Effector CD4-positive, alpha-beta T cell (primary cell): ENCODE data around the gene L1CAM.

Source experiments
- DNase-seq: peaks from one replicate; pipeline ENCODE4 v3.0.0-alpha.2; 2020

Gene L1CAM

DNA sequence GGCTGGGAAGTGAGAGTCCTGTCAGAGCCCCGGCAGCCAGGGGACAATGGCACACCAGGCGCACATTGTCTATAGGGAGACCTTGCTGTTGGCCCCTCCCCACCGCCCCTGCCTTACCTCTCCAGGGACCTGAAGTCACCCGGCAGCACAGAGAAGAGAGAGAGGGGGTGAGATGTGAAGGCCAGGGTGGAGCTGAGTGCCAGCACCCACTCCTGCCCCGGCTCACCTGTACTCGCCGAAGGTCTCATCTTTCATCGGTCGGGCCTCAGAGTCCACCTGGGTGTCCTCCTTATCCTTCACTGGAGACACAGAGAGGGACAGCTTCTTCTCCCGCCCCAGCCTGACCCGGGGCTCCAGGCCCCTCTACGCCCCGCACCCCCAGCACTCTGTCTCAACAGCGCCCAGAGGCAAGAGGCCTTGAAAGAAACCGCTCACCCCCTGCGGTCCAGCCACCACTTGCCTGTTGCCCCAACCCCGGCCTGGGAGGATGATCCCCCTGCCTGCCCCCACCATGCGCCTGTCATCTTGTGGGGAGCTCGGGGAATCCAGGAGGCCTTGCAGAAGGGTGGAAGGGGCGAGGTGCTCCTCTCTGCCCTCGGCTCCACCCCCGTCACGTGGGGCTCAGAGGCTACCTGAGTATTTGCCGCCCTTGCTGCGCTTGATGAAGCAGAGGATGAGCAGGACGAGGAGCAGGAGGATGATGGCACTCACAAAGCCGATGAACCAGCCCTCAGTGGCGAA lies 22.6 kb downstream of the L1CAM start:
- DNase-seq = no peak

DNA sequence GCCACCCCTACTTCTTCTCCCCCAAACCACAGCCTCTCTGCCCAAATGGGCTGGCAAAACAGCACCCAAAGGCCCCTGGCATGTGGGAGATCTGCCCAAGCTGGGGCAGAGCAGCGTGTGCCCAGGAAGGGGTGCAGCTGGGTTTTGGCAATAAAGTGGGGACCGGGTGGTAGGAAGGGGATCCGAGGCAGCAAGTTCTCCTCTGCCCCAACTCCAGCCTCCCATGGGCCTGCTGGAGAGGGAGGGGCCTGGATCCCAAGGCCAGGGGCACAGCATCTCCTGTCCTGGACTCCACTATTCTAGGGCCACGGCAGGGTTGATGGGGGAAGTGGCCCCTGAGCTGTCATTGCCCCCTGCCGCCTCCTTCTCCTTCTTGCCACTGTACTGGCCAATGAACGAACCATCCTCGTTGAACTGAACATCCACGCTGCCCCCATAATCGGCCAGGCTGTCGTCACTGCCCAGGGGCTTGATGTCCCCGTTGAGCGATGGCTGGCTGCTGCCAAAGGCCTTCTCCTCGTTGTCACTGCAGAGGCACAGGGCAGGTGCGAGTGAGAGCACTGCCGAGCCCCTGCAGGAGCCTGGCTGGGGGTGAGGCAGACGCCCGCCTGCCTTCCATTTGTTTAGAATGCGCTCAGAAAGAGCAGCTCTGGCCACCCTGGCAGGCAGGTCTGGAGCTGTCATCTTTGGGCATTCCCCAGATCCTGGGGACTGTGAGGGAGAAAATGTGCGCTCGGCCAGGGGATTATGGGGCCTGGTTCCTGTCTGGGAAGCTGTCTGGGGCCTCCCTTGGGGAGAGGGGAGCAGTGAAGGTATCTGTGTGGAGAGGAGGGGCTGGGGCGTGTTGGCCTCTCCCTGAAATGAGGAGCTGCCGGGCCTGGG lies 23.4 kb downstream of the L1CAM start:
- no peak for DNase-seq

DNA sequence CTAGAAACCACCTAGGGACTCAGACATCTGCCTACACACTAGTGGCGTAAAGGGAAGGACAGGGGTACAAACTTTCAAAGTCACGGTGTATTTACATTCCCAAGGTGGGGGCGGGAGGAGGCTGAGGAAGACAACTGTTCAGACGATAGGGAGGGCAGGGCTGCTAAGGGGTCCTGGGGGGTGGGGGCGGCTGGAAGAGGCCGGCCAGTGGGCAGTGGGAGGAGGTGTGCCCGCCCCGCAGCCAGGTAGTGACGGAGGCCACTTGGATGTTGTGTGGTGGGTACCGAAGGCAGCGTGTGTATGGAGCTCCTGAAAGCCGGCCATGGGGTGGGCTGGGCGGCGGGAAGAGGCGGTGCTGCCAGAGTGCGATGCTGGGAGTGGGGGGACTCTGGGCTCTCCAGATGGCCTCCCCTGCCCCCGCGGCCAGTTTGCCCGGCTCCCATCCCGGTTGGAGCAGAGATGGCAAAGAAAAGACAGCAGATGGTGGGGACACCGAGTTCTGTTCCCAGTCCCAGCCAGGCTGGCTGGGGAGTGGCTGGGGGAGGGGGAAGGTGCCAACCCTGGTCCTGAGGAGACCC lies 24.2 kb downstream of the L1CAM start:
- DNase-seq = no peak

DNA sequence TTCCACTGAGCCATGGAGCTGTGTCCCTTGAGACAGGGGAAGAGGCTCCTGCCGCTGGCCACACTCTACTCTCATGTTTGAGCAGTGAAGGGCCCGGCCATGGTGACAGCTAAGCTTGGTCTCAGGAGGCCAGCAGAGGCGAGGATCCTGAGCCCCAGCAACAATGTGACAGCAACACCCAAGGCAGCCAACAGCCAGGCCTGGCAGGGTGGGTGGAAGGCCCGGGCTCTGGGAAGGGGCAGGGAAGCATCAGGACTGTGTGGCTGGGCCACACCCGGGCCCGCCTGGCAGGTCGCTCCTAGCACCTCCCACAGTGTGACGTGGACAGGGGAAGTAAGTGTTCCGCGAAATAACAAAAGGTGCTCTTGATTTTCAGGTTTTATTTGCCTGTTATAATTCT lies 24.8 kb downstream of the L1CAM start:
- DNase-seq = no peak

DNA sequence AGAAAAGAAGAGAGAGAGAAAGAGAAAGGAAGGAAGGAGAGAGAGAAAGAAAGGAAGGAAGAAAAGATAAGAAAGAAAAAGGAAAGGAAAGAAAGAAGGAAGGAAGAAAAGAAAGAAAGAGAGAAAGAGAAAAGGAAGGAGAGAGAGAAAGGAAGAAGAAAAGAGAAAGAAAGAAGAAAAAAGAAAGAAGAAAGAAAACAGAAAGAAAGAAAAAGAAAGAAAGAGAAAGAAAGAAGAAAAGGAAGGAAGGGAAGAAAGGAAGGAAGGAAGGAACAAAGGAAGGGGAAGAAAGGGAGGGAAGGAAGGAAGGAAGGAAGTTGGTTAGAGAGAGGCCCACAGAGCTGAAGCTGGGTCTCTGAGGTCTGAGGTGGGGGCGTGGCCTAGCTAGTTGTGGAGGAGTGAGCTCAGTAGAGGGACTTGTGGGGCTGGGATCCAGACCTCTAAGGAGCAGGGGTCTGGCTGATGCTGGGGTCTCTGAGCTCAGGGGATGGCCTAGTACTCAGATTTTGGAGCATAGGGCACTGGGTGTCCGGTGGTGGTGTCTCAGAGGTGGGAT lies 28.5 kb downstream of the L1CAM start:
- no peak for DNase-seq

DNA sequence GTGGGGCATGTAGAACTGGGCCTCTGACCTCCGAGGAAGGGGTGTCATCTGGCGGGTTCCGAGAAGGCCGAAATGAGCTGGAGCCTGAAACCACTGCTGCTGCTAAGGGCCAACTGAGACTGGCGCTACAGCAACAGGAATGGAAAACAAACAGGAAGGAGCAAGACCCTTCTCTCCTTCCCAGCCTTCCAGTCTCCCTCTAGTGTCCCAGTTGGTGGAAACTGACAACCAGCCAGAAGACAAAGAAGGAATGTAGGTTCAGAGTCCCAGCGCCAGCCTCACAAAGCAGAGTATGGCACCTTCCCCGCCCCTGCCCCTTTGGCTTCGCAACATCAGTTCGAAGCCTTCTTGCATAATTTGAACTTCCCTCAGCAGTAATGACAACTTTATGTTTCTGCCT lies 31.3 kb downstream of the L1CAM start:
- no peak for DNase-seq

DNA sequence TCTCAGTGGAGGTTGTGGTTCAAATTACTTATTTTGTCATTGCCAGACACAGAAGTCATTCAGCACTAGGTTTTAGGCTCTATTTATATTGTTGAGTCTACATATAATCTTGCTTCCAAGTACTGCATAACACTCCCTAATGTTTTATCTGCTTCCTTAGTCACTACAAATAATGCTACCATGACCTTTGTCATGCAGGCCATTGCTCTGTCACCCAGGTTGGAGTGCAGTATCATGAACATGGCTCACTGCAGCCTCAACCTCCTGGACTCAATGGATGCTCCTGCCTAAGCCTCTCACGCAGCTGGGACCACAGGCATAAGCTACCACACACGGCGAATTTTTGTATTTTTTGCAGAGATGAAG lies 32.1 kb downstream of the L1CAM start:
- DNase-seq = no peak

DNA sequence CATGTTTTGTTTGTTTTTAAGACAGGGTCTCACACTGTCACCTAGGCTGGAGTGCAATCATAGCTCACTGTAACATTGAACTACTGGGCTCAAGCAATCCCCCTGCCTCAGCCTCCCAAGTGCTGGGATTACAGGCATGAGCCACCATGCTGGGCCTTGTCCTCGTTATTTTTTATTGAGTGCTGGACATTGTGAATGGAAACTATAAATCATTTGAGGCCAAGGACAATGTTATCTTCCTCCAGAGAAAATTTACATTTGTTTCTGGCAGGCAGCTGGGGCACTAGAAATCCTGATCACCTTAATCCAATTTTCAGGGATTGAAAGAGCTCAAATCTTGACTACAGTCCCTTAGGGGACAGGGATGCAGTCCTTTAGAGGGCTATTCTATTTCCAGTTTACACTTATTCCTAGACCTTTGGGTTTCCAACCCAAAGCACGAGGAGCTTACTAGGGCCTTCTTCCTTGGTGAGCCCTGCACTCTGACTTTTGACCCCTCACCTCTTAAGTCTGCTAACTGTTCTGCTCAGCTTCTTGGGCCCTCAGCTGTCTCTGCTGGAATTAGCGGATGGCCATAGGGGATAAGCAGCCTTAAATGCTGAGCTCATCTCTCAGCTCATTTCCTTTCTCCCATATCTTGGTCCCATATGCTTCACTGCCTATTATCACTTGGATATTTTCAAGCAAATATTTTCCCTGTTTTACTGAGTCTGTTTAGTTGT lies 32.6 kb downstream of the L1CAM start:
- DNase-seq = no peak

DNA sequence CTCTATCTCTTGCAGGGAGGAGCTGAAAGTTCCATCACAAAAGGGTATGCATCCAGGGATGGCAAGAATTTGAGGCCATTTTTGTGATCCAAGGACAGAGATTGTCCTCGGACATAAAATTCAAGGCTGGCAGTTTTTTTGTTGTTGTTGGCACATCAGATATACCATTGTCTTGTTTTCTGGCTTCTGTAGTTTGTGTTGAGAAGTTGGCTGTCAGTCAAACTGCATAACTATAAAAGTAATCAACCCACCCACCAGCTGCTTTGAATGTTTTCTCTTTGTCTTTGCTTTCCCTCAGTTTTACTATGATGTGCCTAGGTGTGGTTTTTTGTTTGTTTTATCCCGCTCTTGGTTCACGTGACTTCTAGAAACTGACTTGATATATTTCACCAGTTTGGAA lies 34.0 kb downstream of the L1CAM start:
- no peak for DNase-seq

DNA sequence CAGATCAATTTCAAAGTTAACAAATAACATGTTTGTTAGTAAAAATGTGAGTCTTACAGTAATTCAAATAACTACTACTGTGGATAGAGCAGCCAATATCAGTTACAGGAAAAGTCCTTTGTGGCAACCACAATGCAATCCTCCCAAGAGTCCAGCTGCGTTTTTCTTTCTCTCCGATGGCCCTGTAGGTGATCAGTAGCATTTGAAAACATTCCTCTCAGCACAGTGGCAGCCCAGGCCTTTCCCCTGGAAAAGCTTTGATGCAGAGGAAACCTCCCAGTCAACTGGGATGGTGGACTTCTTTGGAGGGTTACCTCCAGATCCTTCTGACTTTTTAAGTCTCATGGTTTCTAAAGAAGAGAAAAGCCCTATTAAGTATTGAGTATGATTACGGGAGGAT lies 37.6 kb downstream of the L1CAM start:
- no peak for DNase-seq

DNA sequence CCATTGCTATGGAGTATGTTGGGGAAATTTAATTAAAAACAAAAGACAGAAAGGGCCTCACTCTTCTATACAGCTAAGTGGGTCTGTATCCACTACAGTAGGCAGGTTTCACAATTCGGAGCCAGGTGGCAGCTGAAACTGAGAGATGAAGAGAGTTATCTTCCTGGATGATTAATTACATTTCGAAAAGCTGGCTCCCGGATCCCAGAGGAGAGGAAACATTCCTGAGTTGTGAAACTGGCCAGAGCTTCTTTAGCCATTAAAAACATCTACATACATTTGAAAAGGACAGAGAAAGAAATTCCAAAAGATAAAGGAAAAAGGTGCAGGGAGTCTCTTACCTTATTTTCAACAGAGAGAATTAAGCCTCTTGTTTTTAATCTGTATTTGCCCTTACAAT lies 40.1 kb downstream of the L1CAM start:
- DNase-seq = no peak

DNA sequence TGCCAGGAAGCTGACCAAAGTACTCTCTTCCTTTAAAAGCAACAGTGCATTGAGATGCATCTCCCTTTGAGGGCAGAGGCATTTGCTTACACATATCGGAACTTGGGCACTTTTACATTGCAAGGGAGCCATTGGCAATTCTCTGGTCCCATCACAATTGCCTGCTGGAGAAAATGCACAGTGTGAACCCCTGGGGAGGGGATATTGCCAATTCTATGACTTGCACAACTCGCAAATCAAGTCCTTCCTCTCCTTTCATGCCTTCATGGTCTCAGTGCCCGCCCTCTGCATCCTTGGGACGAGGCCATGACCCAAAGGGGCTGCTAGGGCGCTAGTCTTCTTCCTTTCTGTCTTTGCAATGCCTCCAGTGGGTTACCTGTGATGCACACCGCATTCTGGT lies 40.8 kb downstream of the L1CAM start:
- no peak for DNase-seq

DNA sequence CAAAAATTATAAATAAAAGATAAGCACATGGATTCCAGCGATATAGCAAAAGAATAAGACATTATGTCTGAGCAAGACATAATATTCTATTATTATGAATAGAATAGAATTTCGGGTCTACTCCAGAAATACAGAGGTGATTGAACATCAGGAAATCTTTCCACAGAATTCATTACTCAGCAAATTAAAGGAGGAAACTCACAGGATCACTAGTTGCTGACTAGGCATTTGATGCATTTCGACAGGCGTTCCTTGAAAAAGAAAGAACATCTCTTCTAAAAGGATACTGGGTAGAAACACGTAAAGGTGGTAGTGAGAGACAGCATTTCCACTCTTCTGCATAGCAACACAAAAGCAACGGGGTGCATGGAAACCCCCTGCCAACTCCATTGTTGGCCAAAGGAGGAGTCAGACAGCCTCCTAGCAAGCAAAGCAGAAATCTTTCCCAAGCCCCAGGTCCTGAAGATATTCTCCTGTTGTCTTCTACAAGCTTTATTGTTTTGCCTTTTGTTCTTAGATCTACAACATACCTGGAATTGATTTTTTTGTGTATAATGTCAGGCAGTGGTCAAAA lies 41.4 kb downstream of the L1CAM start:
- no peak for DNase-seq

DNA sequence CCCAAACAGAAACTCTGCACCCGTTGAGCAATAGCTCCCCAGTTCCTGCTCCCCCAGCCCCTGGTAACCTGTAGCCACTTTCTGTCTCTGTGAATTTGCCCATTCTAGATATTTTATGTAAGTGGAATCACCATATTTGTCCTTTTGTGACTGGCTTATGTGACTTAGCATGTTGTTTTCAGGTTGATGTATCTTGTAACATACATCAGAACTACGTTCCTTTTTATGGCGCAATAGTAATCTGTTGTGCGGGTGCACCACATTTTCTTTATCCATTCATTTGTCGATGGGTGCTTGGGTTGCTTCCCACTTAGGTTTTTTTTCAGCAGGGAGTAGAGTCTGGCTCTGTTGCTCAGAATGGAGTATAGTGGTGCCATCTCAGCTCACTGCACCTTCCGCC lies 49.1 kb downstream of the L1CAM start:
- no peak for DNase-seq

DNA sequence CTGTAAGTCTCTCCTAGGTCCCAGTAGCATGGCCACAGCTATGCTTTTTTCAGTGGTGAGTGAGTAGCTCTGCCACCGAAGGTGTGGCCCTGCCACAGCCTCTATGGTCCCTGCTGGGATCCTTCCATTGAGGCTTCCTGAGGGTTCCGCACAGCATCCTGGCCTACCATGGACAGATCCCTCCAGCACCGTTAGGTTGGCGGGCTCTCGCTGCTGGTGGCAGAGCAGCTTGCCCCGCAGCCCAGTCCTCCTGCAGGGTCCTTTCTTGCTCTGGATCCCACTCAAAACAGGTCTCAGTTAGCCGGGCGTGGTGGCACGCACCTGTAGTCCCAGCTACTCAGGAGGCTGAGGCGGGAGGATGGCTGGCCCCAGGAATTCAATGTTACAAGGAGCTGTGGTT lies 53.2 kb downstream of the L1CAM start:
- no peak for DNase-seq

DNA sequence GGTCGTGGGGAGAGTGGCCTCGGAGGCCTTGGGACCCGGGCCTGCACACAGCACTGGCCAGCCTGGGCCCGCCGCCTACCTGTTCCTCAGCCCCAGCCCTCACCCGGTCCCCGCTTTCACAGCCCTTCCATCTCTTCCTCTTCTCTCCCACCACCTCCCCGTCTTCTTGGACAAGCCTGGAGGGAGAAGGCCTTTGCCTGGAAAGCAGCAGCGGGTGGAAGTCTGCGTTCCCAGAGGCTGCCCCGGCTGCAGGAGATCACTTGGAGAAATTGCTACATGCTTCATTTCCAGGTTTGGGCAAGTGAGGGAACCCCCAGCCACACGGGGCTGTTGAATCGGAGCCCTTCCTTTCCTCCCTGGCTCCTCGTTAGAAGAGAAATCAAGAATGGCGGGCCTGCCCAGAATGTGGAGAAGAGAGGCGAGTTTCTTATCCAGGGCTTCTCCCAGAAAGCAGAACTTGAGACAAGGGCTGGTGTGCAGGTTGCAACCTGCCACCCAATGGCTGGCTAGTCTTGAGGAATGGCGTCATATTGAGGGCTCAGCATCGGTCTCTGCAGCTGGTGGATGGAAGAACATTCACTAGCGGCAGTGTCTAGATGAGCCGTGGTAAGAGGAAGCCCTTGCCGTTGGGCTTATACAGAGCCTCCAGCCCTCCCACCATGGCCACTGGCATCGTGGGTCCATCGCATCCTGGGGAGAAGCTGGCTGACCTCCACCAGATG lies 54.4 kb downstream of the L1CAM start:
- no peak for DNase-seq

DNA sequence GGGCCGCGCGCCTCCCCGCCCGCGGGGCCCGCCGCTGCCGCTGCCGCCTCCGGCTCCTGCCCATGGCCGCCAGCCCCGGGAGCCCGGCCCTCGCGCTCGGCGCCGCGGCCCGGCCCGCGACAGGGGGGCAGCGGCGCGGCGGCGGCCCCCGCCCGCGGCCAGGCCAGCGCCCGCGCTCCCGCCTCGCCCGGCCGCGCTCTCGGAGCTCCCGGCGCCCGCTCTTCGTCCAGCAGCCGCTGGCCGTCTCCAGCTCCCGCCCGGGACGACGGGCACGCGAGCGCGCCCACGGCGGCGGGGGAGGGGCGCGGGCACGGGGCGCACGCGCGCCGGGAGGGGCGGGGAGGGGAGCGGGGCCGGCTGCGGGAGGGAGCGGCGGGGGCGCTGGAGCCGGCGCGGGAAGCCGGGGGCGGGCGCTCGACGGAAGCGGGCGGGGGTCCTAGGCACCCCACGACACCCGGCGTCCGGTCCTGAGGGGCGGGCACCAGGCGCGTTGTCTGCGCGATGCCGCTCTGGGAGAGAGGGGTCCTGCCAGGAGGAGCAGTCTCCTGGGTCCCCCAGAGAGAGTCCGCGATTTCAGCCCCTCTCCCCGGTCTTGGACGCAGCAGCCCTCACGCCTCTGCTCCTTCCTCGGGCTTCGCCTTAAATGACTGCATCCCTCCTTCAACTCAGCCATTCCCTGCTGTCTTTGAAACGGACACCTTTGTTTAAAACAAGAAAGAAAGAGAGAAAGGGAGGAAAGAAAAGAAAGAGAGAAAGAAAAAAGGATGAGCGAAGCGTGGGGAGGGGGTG lies 55.1 kb downstream of the L1CAM start:
- no peak for DNase-seq

DNA sequence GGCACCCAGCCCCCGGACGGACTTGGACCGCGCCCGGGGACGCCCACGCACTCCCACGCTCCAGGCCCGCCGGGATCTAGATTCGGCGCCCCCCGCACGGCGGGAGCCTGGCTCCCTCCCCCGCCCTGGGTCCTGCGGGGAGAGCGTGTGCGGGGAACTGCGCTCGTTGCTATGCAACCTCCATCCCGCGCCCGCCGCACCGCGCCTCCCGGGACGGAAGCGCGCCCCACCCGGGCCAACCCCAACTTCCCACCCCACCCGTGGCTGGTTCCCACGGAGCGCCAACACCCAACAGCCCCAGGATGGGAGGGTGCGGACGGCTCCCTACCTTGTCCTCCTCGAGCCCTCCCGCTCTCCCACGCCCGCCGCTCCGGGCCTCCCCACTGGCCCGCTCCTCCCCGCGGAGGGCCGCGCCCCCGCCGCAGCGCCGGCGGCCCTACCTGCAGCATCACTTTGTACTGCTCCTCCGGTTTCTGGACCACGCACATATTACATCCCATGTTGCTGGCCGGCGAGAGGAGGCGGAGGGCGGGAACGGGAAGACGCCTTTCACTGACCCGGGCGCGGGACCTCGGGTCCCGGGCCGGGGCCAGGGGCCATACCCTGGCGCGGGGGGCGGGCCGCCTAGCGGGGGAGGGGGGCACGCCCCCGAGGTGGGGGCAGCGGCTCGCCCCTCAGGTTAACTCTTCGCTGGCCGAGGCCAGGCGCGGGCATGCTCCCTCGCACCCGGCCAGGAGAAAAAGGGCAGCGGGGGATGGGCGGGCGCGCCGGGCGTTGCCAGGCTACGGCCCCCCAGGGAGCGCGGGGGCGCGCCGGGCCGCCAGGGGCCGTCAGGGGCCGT lies 56.0 kb downstream of the L1CAM start, which contains the start of gene PDZD4:
PDZD4 (minus strand) TSS at position 746 of the 841 bp plus-strand sequence; CDS start at position 500, 246 bp downstream.
- DNase-seq = no peak

DNA sequence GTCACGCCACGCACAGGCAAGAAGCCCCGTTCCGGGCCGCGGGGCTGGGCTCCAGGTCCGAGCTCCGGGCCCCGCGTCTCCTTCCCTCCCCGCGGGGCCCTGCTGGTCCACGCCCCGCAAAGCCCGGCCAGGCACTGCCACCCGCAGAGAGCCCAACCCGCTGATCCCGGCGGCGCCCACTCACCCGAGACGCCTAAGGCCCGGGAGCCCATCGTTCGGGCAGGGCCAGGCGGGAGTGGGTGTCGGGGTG lies 56.5 kb downstream of the L1CAM start:
- DNase-seq = no peak
